Vagina (tissue), 2 donors: ENCODE measurements around the gene HSBP1. TPM values are rescaled to one million over a fixed set of nuclear protein-coding genes. Genes with fewer than 3 reads are reported as not detected.

Experiments
- DNase-seq, 2 donors: peaks; one replicate each; pipeline ENCODE4 v3.0.0-alpha.2; 2017; ENCODE audit errors: extremely low spot score in 2 of 2
- H3K27ac ChIP-seq: fragments of 200-600 bp; sonication (generic); one replicate; pipeline ENCODE4 v1.5.1; 2019
- H3K27me3 ChIP-seq: fragments of 200-600 bp; sonication (generic); one replicate; pipeline ENCODE4 v1.5.1; 2019
- H3K36me3 ChIP-seq, 2 donors: fragments of 200-600 bp; sonication (generic); one replicate each; pipeline ENCODE4 v1.5.1; 2017 to 2019
- H3K4me1 ChIP-seq: fragments of 200-600 bp; sonication (generic); one replicate; pipeline ENCODE4 v1.5.1; 2019
- H3K4me3 ChIP-seq, 2 donors: fragments of 200-600 bp; sonication (generic); 1 replicate in 1 of 2; 2 replicates in 1 of 2; pipeline ENCODE4 v1.5.1; 2016 to 2019
- H3K9me3 ChIP-seq: fragments of 200-600 bp; sonication (generic); one replicate; pipeline ENCODE4 v1.5.1; 2019
- CTCF ChIP-seq, 3 experiments: fragments of 450-650 bp in 2 of 3; fragments of 200-600 bp in 1 of 3; sonication (generic) in 1 of 3; IDR thresholded peaks; one replicate each; pipeline ENCODE4 v1.5.1; 2017 to 2019; ENCODE audit warnings: antibody characterized with exemption in 3 of 3, mild to moderate bottlenecking in 2 of 3, moderate library complexity in 2 of 3
- POLR2A ChIP-seq, 2 donors: fragments of 450-650 bp; IDR thresholded peaks; one replicate each; pipeline ENCODE4 v1.6.1; 2017; ENCODE audit warnings: antibody characterized with exemption in 2 of 2, mild to moderate bottlenecking in 2 of 2, moderate library complexity in 2 of 2
- POLR2AphosphoS5 ChIP-seq, 2 donors: sonication (generic); formaldehyde crosslinking; IDR thresholded peaks; one replicate each; pipeline ENCODE4 v1.9.0; 2017; ENCODE audit warnings: antibody characterized with exemption in 2 of 2, mild to moderate bottlenecking in 2 of 2, low read depth in 1 of 2; ENCODE audit not compliant: insufficient read depth in 1 of 2
- intact Hi-C: fragments of 100-400 bp; cut with DNase I; formaldehyde crosslinking; loops from one replicate; pipeline ENCODE4 v1.15.1; 2023
- total RNA-seq: library from RNA; depleted of rRNA; stranded (reverse); fragments of >200 nt; gene quantifications from one replicate; pipeline ENCODE4 v1.2.3, GENCODE V29; 2016

The HSBP1 gene
- total RNA-seq, 1 donor from 2014 or later: 14.2 TPM

GRCh38 chr16:83779886-83780285 is 27.9 kb upstream of the HSBP1 start:
- no peak for DNase-seq
- no peak for TF ChIP-seq POLR2AphosphoS5 (IDR thresholded peaks at IDR 0.05; ENCODE audit: insufficient read depth in 1 of 2, low read depth in 1 of 2)
- no peak for TF ChIP-seq POLR2A (IDR thresholded peaks at IDR 0.05)
- no peak for TF ChIP-seq CTCF (IDR thresholded peaks at IDR 0.05)
- Histone ChIP-seq H3K36me3 (no peaks in the 10 kb centered on the region), H3K27me3 (no peaks in the 10 kb centered on the region), H3K27ac (no peak overlapping the region), H3K4me3 (no peak overlapping the region), H3K9me3 (no peaks in the 10 kb centered on the region), H3K4me1 (peaks cover 14% of the 10 kb centered on the region)
- intact Hi-C loops: no loop called here

- peaks cover 3% of the 10 kb centered on the region for H3K4me1 ChIP-seq
- TF ChIP-seq POLR2A (IDR thresholded peaks at IDR 0.05) (no peak), POLR2AphosphoS5 (IDR thresholded peaks at IDR 0.05; ENCODE audit: insufficient read depth in 1 of 2, low read depth in 1 of 2) (no peak), CTCF (IDR thresholded peaks at IDR 0.05) (no peak)
- H3K27ac ChIP-seq: no peak overlapping the region
- H3K36me3 ChIP-seq: peaks cover 0 to 4% of the 10 kb centered on the region in 2 donors
- no peak overlapping the region for H3K4me3 ChIP-seq
- intact Hi-C loops: no loop called here
- H3K9me3 ChIP-seq: no peaks in the 10 kb centered on the region
- H3K27me3 ChIP-seq: no peaks in the 10 kb centered on the region
- no peak for DNase-seq
Observed at GRCh38 chr16:83785455-83785854, 22.3 kb upstream of the HSBP1 start.

DNA sequence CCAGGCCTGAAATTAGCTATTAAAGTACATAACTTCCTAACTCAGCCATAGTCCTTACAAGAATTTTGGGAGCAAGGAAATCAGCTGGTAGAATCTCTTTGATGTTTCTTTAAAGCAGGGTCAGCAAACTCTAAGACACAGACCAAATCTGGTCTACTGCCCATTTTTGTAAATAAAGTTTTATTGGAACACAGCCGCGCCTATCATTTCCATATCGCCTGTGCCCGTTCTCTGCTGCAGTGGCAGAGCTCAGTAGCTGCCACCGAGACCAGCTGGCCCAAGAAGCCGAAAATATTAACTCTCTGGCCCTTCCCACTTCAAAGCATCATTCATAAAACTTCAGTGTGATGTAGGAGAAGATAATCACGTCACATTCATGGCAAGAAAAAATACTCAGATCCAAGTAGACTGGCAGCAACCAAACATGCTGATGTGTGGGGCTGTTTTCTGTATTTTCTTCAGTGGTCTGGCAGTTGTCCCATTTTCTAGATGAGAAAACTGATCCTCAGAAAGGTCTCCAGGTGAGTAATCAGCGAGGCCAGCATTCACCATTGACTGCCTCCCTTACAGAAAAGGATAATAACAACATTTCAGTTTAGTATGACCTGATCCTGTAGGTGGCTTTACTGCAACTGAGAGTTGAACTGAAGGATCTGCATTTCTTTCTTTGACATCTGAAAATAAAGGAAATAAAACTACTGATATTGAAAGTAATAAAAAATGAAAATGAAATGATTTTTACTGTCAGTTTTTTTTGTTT is 18.0 kb upstream of the HSBP1 start:
- H3K27me3 ChIP-seq: no peaks in the 10 kb centered on the region
- intact Hi-C loops: no loop called here
- H3K4me1 ChIP-seq: no peaks in the 10 kb centered on the region
- H3K36me3 ChIP-seq: peaks cover 0 to 4% of the 10 kb centered on the region in 2 donors
- H3K4me3 ChIP-seq: no peak overlapping the region
- no peaks in the 10 kb centered on the region for H3K9me3 ChIP-seq
- no peak for DNase-seq
- TF ChIP-seq POLR2AphosphoS5 (IDR thresholded peaks at IDR 0.05; ENCODE audit: insufficient read depth in 1 of 2, low read depth in 1 of 2): no peak
- no peak for TF ChIP-seq CTCF (IDR thresholded peaks at IDR 0.05)
- no peak for TF ChIP-seq POLR2A (IDR thresholded peaks at IDR 0.05)
- no peak overlapping the region for H3K27ac ChIP-seq

DNA sequence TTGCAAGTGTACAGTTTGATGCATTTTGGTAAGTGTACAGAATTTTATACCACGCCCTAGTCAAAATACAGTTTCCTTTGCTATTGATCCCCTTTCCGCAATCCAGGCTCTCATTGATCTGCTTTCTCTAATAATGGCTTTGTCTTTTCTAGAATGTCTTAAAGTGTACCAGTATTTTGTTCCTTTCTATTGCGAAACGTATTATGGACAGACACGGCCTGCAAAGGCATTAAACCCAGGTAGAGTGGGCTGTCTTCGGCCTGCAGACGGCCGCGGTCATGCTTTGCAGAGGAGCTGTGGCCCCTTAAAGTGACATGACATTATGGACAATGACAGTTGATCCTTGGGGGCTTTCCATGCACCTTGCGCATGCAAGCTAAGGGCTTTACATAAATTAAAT is 15.9 kb upstream of the HSBP1 start:
- H3K27me3 ChIP-seq: no peaks in the 10 kb centered on the region
- H3K36me3 ChIP-seq: peaks cover 0 to 4% of the 10 kb centered on the region in 2 donors
- no peaks in the 10 kb centered on the region for H3K9me3 ChIP-seq
- H3K4me3 ChIP-seq: no peak overlapping the region
- no peaks in the 10 kb centered on the region for H3K4me1 ChIP-seq
- intact Hi-C loops: no loop called here
- TF ChIP-seq CTCF (IDR thresholded peaks at IDR 0.05) (no peak), POLR2A (IDR thresholded peaks at IDR 0.05) (no peak), POLR2AphosphoS5 (IDR thresholded peaks at IDR 0.05; ENCODE audit: insufficient read depth in 1 of 2, low read depth in 1 of 2) (no peak)
- H3K27ac ChIP-seq: no peak overlapping the region
- DNase-seq: no peak

GRCh38 chr16:83792391-83792790 is 15.4 kb upstream of the HSBP1 start:
- DNase-seq: no peak
- TF ChIP-seq POLR2A (IDR thresholded peaks at IDR 0.05) (no peak), POLR2AphosphoS5 (IDR thresholded peaks at IDR 0.05; ENCODE audit: insufficient read depth in 1 of 2, low read depth in 1 of 2) (no peak), CTCF (IDR thresholded peaks at IDR 0.05) (no peak)
- H3K4me3 ChIP-seq: no peak overlapping the region
- H3K27ac ChIP-seq: no peak overlapping the region
- no peaks in the 10 kb centered on the region for H3K4me1 ChIP-seq
- H3K27me3 ChIP-seq: no peaks in the 10 kb centered on the region
- intact Hi-C loops: no loop called here
- no peaks in the 10 kb centered on the region for H3K9me3 ChIP-seq
- peaks cover 0 to 4% of the 10 kb centered on the region in 2 donors for H3K36me3 ChIP-seq
